ENCODE data around the gene YIPF4.

- TF ChIP-seq CTCF (optimal IDR thresholded peaks at IDR 0.05 in 1 of 3, IDR thresholded peaks at IDR 0.05 in 1 of 3, conservative IDR thresholded peaks at IDR 0.05 in 1 of 3; ENCODE audit: extremely low read depth in 1 of 3, insufficient read depth in 2 of 3, low read length in 3 of 3) = no peak
- no peak for TF ChIP-seq EZH2 (IDR thresholded peaks at IDR 0.05; ENCODE audit: low read length)
These were observed 30.8 kb upstream of the YIPF4 start for GRCh38 chr2:32246911-32247310.

All from keratinocyte (primary cell).